ENCODE data around the gene NAB1. TPM values are rescaled to one million over a fixed set of nuclear protein-coding genes. Genes with fewer than 3 reads are reported as not detected.

The NAB1 gene
- polyA plus RNA-seq, 3 donors: 62.6 to 68.2 (median 65.2) TPM

DNA sequence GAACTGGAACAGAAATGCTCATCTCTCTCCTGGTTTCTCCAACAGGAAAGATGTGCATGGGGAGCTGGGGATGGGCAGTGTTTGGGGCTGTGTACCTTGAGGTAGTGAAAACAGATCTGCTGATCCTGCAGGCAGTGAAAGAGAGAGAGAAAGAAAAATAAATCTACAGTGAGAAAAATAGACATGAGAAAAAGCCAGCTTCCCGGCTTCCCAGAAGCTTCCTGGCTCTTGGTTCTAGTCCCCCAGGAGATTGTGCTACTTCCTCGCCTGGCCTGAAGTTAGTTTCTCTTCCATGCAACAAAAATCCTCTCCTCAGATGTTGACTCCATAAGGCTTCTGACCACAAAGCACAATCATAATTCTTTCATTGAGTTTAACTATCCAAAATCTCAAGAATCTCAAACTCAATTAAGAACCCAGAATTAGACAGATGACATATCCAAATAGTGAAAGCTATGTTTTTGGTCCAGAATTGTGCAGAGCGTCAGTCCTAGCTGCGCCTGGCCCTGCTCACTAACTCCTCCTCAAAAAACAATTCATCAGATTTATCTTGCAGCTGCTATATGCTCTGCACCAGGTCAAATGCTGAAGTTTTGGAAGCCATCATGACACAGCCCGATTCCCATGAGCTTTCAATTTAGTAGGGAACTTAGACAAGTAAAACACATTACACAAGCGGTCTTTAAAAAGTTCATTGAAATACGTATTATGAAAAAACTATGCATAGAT lies 20.1 kb upstream of the NAB1 start:
- DNase-seq (ENCODE audit: extremely low read depth in 1 of 11, low read depth in 9 of 11, low spot score in 4 of 11): peak in 3 of 11 donors; percentile 28 to 46 (median 43)

DNA sequence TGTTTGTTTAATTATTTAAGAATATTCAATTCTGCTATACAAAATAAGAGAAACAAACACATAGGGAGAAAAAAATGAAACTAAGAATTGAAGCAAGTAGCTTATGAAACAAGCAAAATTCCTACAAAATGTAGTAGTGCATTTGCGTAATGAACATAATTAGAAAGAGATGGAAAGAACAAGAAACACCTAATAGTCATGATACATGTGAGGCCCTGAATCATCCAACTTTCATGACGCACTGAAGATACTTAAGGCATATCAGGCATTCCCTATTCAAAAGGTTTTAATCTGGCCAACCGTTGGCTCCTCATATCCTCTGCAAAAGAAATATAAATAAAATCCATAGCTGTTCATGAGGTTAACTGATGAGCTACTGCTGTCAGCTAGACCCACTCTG lies 14.5 kb upstream of the NAB1 start:
- DNase-seq (ENCODE audit: extremely low read depth in 1 of 11, low read depth in 9 of 11, low spot score in 4 of 11): no peak

DNA sequence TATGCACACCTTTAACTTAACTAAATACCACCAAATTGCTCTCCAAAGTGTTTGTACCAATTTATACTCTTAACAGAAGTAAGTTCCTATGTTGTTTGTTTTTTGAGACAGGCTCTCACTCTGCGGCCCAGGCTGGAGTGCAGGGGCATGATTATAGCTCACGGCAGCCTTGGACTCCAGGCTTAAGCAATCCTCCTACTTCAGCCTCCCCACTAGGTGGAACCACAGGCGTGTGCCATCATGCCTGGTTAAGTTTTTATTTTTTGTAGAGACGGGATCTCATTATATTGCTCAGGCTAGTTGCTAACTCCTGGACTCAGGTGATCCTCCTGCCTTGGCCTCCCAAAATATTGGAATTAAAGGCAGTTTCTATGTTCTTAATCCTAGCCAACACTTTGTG lies 13.1 kb upstream of the NAB1 start:
- DNase-seq (ENCODE audit: extremely low read depth in 1 of 11, low read depth in 9 of 11, low spot score in 4 of 11): no peak

DNA sequence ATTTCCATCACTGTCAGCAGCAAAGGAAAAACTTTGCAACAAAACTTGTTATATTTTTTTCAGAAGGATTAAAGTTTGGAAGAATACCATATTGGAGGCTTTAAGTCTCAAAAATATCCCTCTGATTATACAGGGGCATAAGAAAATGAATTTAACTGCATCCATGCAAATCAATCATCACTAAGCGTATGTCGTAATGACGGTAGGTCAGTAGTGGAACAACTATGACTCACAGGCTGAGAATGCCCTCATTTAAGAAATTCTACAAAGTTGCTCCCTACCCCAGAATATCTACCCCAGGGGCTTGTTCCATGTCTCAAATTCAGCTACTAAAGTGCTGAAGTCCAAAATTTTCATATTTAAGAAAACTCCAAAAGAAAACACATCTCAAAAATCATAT lies 12.5 kb upstream of the NAB1 start:
- DNase-seq (ENCODE audit: extremely low read depth in 1 of 11, low read depth in 9 of 11, low spot score in 4 of 11): no peak

DNA sequence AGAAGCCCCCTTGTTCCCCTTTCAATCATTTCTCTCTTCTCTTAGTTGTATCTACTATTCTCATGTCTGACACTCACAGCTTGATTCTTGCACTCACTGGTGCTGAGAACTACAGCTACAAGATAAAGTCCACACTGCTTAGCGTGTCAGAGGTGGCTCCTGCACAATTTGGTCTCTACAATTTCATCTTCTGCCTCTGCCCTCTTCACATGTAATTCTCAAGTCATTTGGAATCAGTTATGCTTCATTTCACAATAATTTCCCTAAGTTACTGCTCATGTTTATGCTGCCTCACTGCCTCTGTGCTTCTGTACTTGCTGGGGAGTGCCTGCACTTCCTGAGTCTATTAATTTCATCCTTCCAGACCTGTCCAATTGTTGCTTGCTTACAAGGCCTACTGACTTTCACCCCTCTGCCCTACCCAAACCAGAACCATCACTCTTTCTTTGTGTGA lies 11.6 kb upstream of the NAB1 start:
- DNase-seq (ENCODE audit: extremely low read depth in 1 of 11, low read depth in 9 of 11, low spot score in 4 of 11): no peak

DNA sequence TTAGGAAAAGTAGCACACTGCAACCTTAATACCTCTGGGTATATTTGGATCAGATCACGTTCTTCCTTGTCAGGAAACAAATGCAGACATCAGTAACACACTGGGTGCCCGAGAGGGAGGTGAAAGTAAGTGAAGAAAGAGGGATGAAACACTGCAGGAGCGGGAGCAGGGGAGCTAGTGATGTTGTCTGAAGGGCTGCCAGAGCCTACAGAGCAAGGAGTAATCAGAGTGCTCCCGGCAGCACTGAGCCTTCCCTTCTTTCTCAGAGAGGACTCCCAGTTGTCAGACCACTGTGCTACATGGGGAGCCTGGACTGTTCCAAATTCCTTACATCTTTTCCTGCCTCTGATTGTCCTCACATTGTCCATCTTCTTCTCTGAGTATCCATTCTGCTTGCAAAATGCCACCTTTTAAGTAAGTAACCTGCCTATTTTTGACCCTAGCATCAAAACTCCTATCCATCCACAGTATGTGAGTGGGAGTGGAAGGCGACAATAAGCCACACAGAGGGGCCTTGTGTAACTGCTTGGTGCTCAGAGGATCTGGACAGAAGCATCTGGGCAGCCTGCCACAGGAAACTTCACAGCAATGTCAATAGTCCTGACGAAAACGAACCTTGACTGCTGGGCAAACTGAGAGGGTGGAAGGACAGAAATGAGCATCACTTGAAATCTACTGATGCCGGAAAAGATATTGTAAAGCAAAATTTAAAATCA lies 10.8 kb upstream of the NAB1 start:
- DNase-seq (ENCODE audit: extremely low read depth in 1 of 11, low read depth in 9 of 11, low spot score in 4 of 11): no peak

DNA sequence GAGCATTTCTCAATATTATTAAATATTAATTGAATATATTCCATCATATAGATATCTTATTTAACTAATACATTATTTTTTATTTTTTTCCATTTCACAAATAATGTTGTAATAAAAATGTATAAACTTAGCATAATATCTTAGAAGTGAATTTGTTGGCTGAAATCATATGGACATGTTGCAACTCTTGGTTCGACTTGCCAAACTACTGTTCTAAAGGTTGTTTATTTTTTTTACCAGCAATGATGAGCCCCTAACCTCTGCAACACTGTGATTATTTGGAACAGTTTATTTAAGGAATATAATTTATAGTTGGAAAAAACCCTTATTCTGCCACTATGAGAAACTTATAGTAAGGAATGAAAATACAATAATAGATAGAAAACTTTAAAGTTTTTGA lies 8.8 kb upstream of the NAB1 start:
- no peak for DNase-seq (ENCODE audit: extremely low read depth in 1 of 11, low read depth in 9 of 11, low spot score in 4 of 11)

DNA sequence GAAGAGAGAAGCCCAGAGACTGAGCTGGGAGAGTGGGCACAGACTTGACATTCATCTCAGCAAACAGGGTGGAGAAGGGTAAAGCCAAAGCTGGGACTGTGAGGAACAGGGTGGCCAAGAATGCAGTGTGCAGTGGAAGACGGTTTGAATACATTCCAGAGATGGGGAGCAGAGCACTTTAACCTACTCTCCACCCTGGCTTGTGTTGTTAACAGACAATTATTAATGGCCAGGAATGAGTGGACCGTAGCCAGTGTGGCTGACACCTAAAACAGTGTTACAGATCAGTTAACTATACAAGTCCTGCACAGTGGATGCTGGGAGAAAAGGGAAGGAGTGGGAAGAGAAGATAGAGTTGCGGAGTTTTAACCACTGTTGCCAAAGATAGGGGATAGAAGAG lies 7.4 kb upstream of the NAB1 start:
- DNase-seq (ENCODE audit: extremely low read depth in 1 of 11, low read depth in 9 of 11, low spot score in 4 of 11): no peak

DNA sequence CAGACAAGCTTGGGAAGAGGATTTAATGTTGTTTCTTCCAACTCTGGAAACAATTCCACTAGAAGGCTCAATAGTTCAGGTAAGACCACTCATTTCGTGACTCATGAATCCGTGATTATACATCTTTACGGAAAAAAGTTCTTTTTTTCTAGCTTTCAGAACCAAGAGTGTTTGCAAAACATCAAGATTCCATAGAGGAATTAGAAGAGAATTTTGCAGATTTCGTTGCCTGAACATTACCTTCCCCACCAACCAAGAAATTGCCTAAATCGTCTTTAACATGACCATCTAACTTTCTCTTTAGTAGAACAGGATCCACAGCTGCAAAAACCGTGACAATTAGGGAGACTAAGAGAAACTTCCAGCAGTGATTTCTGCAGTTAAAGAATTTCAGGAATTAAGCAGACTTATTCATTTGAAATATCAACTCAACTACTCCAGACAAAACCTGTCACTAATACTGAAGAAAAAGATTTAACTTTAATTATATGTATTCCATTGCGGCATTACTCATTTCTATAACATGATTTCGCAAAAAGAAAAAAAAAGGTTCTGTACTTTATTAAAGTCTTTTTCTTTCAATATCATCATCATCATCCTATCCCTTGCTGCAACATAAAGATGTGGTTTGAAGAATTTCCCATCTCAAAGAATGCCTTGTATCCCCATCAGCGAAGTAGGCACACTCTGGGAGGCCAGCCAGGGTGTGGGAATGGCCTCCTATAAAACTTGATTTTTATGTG lies 1.9 kb upstream of the NAB1 start:
- no peak for DNase-seq (ENCODE audit: extremely low read depth in 1 of 11, low read depth in 9 of 11, low spot score in 4 of 11)

DNA sequence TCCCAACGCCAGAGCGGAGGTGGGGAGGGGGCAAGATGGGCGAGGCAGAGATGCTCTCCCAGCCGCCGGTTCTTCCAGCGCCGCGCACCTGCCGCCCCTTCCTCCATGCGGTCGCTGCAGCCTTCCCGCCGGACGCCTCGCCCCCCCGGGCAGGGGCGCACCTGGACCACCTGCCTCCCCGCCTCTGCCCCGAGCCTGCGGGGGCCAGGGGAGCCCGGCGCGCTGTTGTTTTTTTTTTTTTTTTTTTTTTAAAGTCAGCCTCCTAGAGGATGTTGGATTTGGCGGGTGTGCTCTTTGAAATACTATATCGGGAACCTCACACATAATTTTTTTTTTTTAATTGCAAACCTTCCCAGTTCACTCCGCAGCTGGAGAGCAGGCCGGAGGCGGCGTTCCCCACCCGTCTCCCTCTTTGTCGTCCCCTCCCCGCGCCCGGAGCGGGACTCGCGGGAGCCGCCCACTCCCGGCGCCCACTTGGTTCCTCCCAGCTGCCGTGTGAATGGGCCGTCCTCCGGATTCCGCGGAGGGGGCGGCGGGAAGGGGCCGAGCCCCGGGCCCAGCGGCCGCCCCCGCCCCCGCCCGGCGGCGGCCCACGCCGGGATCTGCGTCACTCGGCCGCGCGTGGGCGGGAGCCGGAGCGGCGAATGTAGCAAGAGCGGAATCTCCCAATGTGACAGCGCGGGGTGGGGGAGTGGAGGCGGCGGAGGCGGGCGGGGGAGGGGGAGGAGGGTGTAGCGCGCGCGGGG lies 421 bp upstream of the NAB1 start:
- DNase-seq (ENCODE audit: extremely low read depth in 1 of 11, low read depth in 9 of 11, low spot score in 4 of 11): peak in 9 of 11 donors; percentile 52 to 83 (median 75)

DNA sequence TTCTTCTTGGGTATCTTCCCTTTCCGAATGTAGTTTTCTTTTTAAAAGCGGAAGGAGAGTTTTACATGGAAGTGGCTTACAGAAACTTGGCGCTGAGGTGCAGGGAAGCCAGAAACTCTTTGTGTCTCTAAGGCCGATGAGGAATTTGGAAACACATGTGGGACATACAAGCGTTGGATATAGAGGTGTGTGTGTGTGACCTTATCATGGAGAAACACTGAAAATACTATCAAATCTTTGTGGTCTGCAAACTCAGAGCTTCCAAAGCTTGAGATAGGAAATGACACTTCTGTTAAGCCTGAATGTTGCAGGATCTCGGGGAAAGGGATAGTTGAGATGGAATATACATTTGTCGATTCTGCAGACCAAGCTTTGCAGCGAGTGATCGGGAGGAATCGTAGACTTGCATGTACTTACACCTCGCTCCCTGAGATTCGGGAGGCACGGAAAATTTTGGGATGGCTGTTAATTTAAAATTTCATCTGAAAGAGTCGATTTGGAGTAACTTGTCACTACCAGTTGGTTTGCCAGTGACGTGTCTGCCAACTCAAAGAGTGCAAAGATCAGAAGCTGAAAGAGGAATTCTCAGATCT lies 1.0 kb downstream of the NAB1 start:
- peak in 2 of 11 donors; percentile 24 to 40 for DNase-seq (ENCODE audit: extremely low read depth in 1 of 11, low read depth in 9 of 11, low spot score in 4 of 11)

DNA sequence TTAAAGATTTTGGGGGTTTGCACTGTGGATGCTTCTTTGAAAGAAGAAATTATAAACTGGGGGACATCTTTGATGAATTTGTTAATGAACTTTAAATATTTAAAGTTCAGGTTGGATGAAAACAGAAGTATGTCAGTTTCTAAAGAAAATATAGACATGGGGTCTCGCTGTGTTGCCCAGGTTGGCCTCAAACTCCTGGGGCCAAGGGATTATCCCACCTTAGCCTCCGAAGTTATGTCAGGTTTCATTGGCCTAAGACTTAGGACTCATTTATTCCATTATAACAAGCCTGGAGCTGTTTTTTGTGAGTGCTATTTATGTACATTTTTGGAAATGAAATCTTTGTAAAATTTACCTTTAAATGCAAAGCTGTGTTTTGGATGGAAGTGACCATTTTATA lies 2.5 kb downstream of the NAB1 start:
- no peak for DNase-seq (ENCODE audit: extremely low read depth in 1 of 11, low read depth in 9 of 11, low spot score in 4 of 11)

DNA sequence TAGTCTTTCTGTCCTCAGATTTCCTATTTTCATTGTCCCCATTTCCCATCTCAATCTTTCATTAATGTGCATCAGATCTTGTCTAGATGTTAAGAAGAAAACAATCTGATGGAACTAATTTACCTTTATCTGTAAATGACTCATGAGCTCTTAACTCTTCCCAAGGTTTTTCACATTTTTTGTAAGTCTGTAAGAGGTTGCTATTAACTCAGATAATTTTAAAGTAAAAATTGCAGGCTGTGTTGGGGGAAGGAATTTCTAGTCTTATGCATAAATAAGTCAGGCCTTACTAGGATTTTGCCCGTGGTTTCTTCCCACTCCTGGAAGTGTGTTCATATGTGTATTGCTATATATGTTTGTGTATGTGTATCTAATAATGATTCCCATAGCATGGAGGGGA lies 4.3 kb downstream of the NAB1 start:
- DNase-seq (ENCODE audit: extremely low read depth in 1 of 11, low read depth in 9 of 11, low spot score in 4 of 11): no peak

DNA sequence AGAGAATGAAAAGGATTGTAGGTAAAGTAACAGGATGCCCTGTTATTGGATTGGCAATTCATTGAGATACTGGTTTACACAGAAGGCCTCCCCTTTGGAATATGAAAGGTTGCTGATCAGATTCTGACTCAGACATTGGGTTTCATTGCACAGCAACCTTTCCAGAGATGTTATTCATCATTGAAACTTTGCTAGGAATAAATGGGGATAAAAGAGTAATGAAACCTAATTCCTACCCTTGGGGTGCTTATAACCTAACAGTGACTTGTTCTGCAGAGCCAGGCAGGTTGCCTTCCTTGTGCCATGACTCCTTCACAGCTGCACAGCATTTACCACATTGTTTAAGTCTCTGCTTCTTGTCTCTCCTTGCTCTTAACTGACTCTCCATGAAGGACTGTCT lies 5.0 kb downstream of the NAB1 start:
- DNase-seq (ENCODE audit: extremely low read depth in 1 of 11, low read depth in 9 of 11, low spot score in 4 of 11): no peak

DNA sequence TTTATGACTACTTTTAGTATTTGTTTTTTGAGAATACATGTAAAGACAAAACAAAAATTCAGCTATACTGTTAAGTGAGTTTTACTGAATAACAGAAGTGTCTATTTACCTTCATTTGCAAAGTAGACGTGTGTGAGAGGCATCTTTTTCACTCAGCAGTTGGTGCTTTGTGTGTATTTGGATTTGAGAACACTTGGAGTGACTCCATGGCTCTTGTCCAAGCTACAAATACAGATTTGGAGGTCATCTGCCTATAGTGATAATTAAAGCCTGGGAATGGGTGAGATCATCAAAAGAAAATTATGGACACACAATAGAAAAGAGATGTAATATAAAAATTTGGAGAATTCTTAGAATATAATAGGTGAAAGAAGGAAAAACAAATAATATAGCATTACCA lies 6.2 kb downstream of the NAB1 start:
- DNase-seq (ENCODE audit: extremely low read depth in 1 of 11, low read depth in 9 of 11, low spot score in 4 of 11): no peak

DNA sequence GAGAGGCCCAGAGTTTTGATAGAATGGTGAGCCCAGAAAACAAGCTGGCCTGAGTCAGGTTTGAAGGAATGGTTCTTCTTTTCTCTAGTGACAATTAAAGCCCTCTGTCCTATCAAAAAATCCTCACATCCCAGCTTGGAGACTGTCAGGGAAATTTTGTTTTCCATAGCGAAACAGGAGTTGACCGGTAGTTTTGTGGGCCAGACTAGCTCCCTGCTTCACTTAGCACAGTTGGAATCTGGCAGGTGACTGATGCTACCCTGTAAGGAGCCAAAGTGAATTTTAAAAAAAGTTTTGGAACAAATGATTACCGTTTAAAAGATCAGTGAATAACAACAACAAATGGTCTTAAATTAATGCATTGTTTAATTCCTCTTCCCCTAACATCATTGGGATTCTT lies 6.7 kb downstream of the NAB1 start:
- no peak for DNase-seq (ENCODE audit: extremely low read depth in 1 of 11, low read depth in 9 of 11, low spot score in 4 of 11)

DNA sequence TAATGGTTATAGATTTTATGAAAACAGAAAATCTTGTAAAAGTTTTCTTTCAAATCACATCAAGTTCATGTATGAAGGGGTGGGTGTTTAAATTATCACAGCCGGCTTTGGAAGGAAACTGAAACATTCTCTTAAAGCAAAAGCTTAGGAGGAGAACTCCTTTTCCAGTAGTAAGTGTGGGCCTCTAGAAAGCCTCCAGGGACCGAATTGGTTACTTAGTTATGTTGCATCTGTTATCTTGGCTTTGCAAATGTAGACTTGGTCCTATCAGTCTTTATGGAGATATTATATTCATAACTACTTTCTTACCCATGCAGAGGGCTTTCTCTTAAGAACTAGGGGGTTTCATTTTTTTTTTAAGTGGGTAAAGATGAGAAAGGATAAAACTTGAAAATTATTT lies 7.4 kb downstream of the NAB1 start:
- no peak for DNase-seq (ENCODE audit: extremely low read depth in 1 of 11, low read depth in 9 of 11, low spot score in 4 of 11)

DNA sequence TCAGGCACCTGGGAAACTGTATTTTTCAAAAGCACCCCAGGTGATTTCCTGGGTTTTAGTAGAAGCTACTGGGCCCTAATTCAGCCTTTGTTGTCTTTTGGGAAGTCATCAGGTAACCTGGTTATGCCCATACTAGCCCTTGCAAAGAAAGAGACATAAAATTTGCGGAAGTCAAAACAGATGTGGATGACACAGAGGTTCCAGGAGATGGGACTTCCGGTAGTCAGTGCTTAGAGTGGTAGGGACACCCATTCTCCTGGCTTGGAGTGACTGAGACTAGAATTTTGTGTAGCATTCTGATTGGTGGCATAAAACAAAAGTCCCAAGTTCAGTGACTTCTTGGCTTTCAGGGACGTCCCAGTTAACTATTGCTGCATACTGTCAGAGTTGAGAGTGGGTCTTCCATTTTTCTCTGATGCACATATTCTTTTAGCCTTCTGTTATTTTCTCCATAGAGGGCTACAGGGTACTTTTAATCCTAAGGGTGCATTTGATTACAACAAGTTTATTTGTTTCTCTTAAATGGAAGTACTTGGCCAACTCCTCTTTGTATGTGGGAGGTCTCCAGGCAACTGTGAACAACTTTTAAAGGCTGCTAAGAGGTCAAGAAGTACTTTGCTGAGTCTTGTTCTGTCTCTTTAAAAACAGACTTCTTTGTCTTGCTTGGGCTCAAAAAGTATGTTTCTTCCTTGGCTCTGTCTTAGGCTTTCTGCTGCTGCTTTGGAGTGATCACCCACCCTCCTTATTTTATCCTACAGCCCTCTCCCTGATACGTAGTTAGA lies 8.8 kb downstream of the NAB1 start:
- no peak for DNase-seq (ENCODE audit: extremely low read depth in 1 of 11, low read depth in 9 of 11, low spot score in 4 of 11)

Data from renal cortex interstitium (tissue), 11 donors.